Measurements from ENCODE around the gene TAF9.
"Not testable (repeated sequence)": the region's sequence is repeated elsewhere in the genome, so short reads cannot be mapped to it uniquely, and the experiment has no call there.

The TAF9 gene, protein sequence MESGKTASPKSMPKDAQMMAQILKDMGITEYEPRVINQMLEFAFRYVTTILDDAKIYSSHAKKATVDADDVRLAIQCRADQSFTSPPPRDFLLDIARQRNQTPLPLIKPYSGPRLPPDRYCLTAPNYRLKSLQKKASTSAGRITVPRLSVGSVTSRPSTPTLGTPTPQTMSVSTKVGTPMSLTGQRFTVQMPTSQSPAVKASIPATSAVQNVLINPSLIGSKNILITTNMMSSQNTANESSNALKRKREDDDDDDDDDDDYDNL

DNA sequence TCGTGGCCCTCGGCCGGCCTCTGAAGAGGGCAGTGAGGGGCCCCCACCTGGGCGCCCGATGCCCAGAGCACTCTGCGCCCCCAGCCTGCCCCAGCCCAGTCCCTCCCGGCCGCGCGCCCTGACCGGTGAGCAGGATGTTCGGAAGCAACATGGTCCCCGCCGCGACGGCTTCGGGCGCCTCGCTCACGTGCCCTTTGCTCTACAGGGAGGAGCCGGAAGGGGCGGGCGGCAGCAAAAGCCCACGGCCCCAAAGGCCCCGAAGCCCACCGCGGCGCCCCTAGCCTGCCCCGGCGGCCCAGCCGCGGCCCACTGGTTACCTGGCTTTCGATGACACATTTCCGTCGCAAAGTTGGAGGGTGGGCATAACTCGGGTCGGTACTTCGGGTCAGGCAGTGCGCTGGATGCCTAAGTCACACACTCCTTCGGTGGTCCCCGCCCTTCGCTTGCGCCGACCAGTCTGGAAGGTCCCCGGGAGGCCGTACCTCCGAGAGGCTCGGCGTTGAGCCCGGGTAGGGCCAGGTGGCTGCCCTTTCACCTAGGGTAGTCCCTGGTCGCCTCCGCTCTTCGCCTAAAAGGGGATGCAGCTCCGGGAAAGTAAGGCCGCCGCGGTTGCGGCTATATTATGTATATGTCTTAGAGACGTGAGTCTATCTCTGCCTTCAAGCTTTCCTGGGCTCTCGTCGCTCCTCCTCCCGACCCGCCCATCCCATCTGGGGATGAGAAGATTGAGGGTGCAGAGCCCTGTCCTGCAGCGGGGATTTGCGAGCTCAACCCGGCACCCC, at the start of gene TAF9, which contains the start of the genes AK6 and RAD17:
TAF9 (minus strand) TSS at position 181 of the 782 bp plus-strand sequence. CDS start 3,783 bp downstream, outside the sequence.
AK6 (minus strand) TSS at position 181 of the 782 bp plus-strand sequence; CDS start at position 151, 30 bp downstream.
RAD17 (plus strand) TSS at position 479 of the 782 bp plus-strand sequence. CDS start 2,391 bp downstream, outside the sequence.
- DNase-seq (ENCODE audit: low read depth) = peak; percentile 86

- no peak for DNase-seq (ENCODE audit: low read depth)
Observed at GRCh38 chr5:69418554-69418953, 49.2 kb upstream of the TAF9 start.

DNA sequence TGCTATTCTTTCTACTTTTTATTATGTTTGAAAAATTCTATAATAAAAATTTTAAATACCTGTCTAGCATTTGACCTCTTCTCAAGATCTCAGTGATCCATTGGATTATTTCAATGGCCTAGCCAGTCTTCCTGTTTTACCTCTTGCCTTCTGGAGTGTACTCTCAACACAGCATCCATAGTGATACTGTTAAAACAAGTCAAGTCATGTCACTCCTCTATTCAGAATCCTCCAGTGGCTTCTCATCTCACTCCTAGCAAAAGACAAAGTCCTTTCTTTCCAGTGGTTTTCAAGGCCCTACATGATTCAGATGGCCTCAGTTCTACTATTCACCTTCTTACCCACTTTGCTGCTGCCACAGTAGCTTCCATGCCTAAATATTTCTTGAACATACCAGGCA, 47.4 kb upstream of the TAF9 start:
- no peak for DNase-seq (ENCODE audit: low read depth)

DNA sequence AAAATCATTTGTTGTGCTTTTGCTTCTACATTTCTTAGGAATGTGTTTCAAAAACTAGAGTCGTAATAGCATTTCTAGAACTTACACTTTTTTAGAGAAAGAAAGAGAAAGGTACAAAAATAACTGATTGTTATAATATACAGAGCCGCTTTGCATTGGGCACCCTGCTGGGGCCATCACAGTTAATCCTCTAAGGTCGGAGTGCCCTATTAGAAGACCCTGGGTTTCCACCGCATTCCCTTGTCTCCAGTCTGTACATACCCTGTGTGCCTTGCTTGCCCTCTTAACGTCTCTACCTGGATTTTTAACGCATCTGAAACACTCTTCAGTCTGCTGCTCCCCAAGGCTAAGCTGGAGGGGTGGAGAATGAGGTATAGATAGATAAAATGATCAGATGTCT, 46.9 kb upstream of the TAF9 start:
- no peak for DNase-seq (ENCODE audit: low read depth)

DNA sequence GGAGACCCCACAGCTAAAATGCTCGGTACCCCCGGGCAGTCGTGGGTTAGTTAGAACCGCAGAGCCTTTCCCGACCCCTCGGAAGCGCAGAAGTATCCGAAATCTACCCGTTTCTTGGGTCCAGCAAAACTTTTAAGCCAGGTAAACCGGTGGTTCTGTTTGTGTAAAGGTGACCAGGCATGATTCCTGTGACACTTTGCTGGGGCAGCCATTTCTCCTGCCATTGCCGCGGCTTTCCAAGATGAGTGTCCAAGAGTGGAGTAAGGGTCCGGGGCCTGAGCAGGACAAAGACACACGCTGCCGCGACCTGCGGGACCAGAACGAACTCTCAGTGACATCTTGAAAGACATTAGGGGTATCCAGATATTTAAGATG, 46.3 kb upstream of the TAF9 start:
- no peak for DNase-seq (ENCODE audit: low read depth)

DNA sequence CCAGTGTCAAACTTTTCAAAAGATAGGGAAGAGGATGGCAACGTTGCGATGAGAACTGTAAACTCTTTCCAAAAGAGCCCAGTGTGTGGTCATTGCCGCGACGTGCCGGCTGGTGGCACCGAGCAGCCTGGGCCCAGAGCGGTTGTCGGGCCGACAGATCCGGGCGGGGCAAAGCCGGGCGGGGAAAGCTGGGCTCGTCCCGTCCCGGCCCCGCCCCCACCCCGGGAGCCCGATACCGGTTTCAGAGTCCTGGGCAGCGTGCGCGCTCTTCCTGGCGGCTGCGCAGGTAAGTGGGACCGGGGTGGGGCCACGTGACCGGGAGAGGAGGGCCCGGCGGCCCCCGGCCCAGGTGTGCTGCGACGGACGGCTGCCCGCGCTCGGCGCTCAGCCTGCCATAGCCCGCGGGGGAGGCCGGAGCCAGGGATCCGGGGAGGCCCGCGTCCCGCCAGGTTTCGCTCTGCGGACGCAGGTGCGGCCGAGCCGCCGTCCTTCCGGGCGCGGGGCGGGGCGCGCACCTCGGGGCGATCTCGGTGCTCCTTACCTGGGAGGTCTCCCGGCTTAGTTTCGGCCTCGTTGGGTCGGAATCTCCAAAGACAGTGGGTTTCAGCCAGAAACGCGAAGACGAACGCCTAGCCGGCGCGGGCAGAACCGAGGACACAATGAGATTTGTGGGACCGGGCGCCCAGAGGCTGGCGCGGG, 45.7 kb upstream of the TAF9 start, which contains the start of gene MARVELD2:
MARVELD2 (plus strand) TSS at position 232 of the 699 bp plus-strand sequence. CDS start 4,270 bp downstream, outside the sequence.
- DNase-seq (ENCODE audit: low read depth) = no peak

GRCh38 chr5:69404659-69405330, 35.5 kb upstream of the TAF9 start:
- no peak for DNase-seq (ENCODE audit: low read depth)

DNA sequence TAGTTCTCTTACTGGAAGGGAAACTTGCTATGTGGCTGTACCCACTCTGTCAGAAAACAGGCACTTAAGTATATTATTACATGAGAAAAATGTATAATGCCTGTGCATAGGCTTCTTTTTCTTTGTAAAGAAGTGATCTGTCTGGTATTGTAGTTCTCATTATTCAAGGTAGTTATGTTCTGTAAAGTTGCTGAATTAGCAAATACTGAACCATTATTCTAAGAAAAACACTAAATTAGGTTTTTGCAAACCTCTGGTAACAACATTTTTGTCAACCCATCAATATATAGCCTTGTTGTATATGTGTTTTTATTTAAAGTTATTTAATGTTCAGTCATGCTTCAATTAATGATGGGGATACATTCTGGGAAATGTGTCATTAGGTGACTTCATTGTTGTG, 9.1 kb upstream of the TAF9 start:
- DNase-seq (ENCODE audit: low read depth) = no peak

DNA sequence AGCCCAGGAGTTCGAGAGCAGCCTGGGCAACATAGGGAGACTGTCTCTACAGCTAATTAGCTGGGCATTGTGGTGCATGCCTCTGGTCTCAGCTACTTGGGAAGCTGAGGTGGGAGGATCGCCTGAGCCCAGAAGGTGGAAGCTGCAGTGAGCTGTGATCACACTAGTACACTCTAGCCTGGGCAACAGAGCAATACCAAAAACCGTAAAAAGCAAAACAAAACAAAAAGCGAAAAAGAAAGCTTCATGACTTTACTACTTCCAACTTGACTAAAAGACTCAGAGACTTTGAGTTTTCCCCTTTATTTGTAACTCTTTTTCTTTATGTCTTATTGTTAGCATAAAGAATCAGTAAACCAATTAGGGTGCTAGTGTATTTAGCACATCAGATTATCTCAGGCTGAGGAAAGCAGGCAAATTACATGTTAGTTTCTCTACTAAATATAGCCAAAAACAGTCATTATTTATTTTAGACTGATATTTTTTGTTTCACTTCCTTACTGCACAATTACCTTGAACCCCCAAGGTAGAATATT, 5.7 kb upstream of the TAF9 start:
- DNase-seq (ENCODE audit: low read depth) = no peak

GRCh38 chr5:69372394-69372793, 3.1 kb upstream of the TAF9 start:
- DNase-seq (ENCODE audit: low read depth) = no peak

DNA sequence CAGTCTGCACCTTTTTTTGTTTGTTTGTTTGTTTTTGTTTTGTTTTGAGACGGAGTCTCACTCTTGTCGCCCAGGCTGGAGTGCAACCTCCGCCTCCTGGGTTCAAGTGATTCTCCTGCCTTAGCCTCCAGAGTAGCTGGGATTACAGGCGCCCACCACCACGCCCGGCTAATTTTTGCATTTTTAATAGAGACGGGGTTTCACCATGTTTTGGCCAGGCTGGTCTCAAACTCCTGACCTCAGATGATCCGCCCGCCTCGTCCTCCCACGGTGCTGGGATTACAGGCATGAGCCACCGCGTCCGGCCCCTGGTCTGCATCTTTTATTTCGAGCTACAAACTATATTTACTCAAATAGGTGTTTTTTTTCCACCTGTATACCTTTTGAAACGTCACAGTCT, 1.0 kb upstream of the TAF9 start:
- not testable (repeated sequence) for DNase-seq (ENCODE audit: low read depth)

- peak; percentile 23 for DNase-seq (ENCODE audit: low read depth)
Observed at GRCh38 chr5:69368458-69369339, 621 bp downstream of the TAF9 start.

DNA sequence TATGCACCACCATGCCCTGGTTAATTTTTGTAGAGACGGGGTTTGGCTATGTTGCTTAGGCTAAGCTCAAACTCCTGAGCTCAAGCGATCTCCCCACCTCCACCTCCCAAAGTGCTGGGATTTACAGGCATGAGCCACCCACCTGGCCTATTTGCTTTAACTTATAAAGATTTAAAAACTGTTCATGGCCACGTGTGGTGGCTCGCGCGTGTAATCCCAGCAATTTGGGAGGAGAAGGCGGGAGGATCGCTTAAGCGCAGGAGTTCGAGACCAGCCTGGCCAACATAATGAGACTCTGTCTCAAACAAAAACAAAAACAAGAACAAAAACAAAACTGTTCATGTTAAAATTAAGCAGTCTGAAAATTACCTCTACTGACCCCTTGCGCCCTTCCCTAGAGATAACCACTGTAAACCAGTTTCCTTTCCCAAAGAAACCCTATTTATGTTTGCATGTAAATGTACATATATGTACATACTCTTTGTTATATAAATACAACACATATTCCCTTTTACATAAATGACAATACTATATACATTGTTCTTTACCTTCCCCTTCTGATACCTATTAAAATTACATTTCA, 1.5 kb downstream of the TAF9 start:
- no peak for DNase-seq (ENCODE audit: low read depth)

- DNase-seq (ENCODE audit: low read depth) = no peak
Observed at GRCh38 chr5:69364850-69365249, 4.5 kb downstream of the TAF9 start.

DNA sequence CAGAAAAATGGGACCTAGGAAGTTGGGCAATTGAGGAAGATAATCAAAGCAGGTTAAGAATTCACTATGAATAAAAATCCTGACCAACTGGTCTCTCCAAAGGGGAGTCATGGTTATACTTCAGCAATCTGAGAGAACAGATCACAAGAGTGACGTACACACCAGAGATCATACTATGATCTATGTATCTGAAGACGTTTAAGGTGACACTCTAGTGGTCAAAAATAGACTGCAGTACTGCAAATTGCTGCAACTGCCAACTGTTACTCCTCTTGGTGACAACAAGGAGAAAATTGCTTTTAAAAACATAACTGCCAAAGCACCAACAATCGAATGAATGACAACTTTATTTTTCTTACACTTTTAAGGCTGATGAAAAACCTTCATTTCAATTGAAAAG, 4.9 kb downstream of the TAF9 start:
- DNase-seq (ENCODE audit: low read depth) = no peak

- DNase-seq (ENCODE audit: low read depth) = no peak
Observed at GRCh38 chr5:69360442-69360841, 8.9 kb downstream of the TAF9 start.

GRCh38 chr5:69359699-69360098, 9.6 kb downstream of the TAF9 start:
- DNase-seq (ENCODE audit: low read depth) = no peak

DNA sequence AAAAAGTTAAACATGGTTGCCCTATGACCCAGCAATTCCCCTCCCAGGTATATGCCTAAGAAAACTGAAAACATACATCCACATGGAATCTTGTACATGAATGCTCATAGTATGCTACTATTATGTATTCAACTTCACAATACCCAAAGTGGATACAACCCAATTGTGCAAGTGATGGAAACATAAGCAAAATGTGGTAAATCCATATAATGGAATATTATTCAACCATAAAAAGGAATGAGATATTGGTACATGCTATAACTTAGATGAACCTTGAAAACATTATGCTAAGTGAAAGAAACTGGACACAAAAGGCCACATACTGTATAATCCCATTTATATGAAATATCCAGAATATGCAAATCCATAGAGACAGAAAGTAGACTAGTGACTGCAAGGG, 18.7 kb downstream of the TAF9 start:
- no peak for DNase-seq (ENCODE audit: low read depth)

DNA sequence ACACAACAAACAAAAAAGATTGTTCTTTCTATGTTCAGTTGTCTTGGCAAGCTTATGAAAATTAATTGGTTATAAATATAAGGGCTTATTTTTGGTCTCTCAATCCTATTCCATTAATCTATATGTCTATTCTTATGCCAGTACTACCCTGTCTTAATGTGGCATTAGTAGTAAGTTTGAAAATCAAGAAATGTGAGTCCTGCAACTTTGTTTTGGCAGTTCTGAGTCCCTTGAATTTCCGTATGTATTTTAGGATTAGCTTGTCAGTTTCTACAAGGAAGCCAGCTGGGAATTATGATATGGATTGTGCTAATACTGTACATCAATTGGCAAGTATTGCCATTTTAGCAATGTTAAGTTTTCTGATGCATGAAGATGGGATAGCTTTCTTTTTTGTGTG, 26.2 kb downstream of the TAF9 start:
- no peak for DNase-seq (ENCODE audit: low read depth)

DNA sequence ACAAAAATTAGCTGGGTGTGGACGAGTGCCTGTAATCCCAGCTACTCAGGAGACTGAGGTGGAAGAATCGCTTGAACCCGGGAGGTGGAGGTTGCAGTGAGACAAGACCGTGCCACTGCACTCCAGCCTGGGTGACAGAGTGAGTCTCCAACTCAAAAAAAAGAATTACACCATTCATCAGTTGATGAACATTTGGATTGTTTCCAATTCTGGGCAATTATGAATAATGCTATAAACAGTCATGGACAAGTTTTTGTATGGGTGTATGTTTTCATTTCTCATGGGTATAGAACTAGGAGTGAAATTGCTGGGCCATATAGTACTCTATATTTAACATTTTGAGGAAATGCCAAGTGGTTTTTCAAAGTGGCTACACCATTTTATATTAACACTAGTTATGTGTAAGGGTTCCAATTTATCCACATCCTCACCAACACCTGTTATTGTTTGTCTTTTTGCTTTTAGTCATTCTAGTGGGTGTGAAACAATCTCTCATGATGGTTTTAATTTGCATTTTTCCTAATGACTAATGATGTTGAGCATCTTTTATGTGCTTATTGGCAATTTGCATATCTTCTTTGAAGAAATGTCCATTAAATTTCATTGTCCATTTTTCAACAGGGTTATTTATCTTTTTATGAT, 27.7 kb downstream of the TAF9 start:
- DNase-seq (ENCODE audit: low read depth) = no peak
